A549 (cell line): ENCODE results near the gene ANKRD9.

Experiments
- CHD2 ChIP-seq: fragments of 150-350 bp; IDR thresholded peaks from 2 replicates; pipeline ENCODE4 v1.6.1; 2014; ENCODE audit warnings: low read length; ENCODE audit not compliant: partially characterized antibody
- CTCF ChIP-seq: fragments of >200 bp; sonication (Bioruptor Twin); formaldehyde crosslinking; IDR thresholded peaks from 3 replicates; pipeline ENCODE4 v1.5.1; 2016
- HDAC2 ChIP-seq: fragments of 200-600 bp; sonication (generic); IDR thresholded peaks from 2 replicates; pipeline ENCODE4 v1.6.1; 2016
- MAZ ChIP-seq: fragments of 150-350 bp; IDR thresholded peaks from 2 replicates; pipeline ENCODE4 v1.6.1; 2014; ENCODE audit warnings: antibody characterized with exemption, low read depth, low read length, borderline replicate concordance
- MYC ChIP-seq: IDR thresholded peaks from 2 replicates; pipeline ENCODE4 v1.6.1; 2012; ENCODE audit warnings: mild to moderate bottlenecking, inconsistent platforms, low read length, improper control_type of control experiment, borderline replicate concordance
- PHF8 ChIP-seq: fragments of 200-600 bp; sonication (generic); IDR thresholded peaks from 2 replicates; pipeline ENCODE4 v1.6.1; 2016; ENCODE audit warnings: low read depth, mild to moderate bottlenecking, antibody characterized with exemption, moderate library complexity, borderline replicate concordance
- RCOR1 ChIP-seq: fragments of 150-350 bp; IDR thresholded peaks from 2 replicates; pipeline ENCODE4 v1.6.1; 2014; ENCODE audit warnings: antibody characterized with exemption, low read length, low read depth
- REST ChIP-seq: fragments of 200-600 bp; sonication (generic); IDR thresholded peaks from 2 replicates; pipeline ENCODE4 v1.6.1; 2016; ENCODE audit warnings: antibody characterized with exemption, mild to moderate bottlenecking, moderate library complexity
- ZC3H11A ChIP-seq: fragments of 450-650 bp; IDR thresholded peaks from 2 replicates; pipeline ENCODE4 v1.6.1; 2014; ENCODE audit warnings: antibody characterized with exemption, mild to moderate bottlenecking
- TF ChIP-seq, protein P1 (sequence below): fragments of 150-350 bp; IDR thresholded peaks from 2 replicates; pipeline ENCODE4 v1.6.1; 2014; ENCODE audit warnings: low read depth, mild to moderate bottlenecking, low read length
- TF ChIP-seq, protein P2 (sequence below): fragments of 450-650 bp; IDR thresholded peaks from 2 replicates; pipeline ENCODE4 v1.6.1; 2014; ENCODE audit warnings: antibody characterized with exemption

- TF ChIP-seq HDAC2 = no peak
- TF ChIP-seq, protein P1, sequence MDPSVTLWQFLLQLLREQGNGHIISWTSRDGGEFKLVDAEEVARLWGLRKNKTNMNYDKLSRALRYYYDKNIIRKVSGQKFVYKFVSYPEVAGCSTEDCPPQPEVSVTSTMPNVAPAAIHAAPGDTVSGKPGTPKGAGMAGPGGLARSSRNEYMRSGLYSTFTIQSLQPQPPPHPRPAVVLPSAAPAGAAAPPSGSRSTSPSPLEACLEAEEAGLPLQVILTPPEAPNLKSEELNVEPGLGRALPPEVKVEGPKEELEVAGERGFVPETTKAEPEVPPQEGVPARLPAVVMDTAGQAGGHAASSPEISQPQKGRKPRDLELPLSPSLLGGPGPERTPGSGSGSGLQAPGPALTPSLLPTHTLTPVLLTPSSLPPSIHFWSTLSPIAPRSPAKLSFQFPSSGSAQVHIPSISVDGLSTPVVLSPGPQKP = no peak
- no peak for TF ChIP-seq CTCF
- no peak for TF ChIP-seq MAZ
- TF ChIP-seq CHD2 = no peak
- no peak for TF ChIP-seq REST
- no peak for TF ChIP-seq MYC
- TF ChIP-seq ZC3H11A = no peak
- TF ChIP-seq PHF8 = no peak
- TF ChIP-seq, protein P2, sequence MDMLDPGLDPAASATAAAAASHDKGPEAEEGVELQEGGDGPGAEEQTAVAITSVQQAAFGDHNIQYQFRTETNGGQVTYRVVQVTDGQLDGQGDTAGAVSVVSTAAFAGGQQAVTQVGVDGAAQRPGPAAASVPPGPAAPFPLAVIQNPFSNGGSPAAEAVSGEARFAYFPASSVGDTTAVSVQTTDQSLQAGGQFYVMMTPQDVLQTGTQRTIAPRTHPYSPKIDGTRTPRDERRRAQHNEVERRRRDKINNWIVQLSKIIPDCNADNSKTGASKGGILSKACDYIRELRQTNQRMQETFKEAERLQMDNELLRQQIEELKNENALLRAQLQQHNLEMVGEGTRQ = no peak
- TF ChIP-seq RCOR1 = no peak
Measured at GRCh38 chr14:102530828-102531478, 21.4 kb upstream of the ANKRD9 start.
